Measurements from ENCODE around the gene BABAM2.

GRCh38 chr2:28305202-28305601 is 414.7 kb downstream of the BABAM2 start:
- no peak for TF ChIP-seq CTCF (IDR thresholded peaks at IDR 0.05; ENCODE audit: insufficient read depth, low read depth, low read length)
- no peak for TF ChIP-seq EZH2 (IDR thresholded peaks at IDR 0.05; ENCODE audit: insufficient read depth, low read length)
